Neural cell (in vitro differentiated cells): ENCODE data around the gene POLDIP3. TPM values are rescaled to one million over a fixed set of nuclear protein-coding genes. Genes with fewer than 3 reads are reported as not detected.

Experiments
- H2AFZ ChIP-seq: fragments of 200-600, 300-800 bp; sonication (generic), shearing (Covaris generic); 2 replicates; pipeline ENCODE4 v1.6.0; 2014; ENCODE audit warnings: low read depth, mild to moderate bottlenecking, antibody characterized with exemption, low read length, moderate library complexity
- H3F3A ChIP-seq: fragments of 200-600 bp; shearing (Covaris generic); 2 replicates; pipeline ENCODE4 v1.6.1; 2016; ENCODE audit warnings: mild to moderate bottlenecking, moderate library complexity, mixed read lengths, antibody characterized with exemption, low read length; ENCODE audit not compliant: insufficient read depth, poor library complexity, severe bottlenecking
- H3K27ac ChIP-seq: fragments of 200-600, 300-800 bp; sonication (generic), shearing (Covaris generic); 2 replicates; pipeline ENCODE4 v1.5.1; 2014; ENCODE audit warnings: mild to moderate bottlenecking, low read length, moderate library complexity
- H3K27me3 ChIP-seq: fragments of 300-800, 200-600 bp; sonication (generic), shearing (Covaris generic); 2 replicates; pipeline ENCODE4 v1.6.0; 2014; ENCODE audit warnings: mild to moderate bottlenecking, low read depth, low read length, moderate library complexity; ENCODE audit not compliant: insufficient read depth
- H3K36me3 ChIP-seq: fragments of 300-800, 200-600 bp; sonication (generic), shearing (Covaris generic); 2 replicates; pipeline ENCODE4 v1.5.1; 2014; ENCODE audit warnings: mild to moderate bottlenecking, antibody characterized with exemption, low read length, moderate library complexity; ENCODE audit not compliant: insufficient read depth
- H3K4me2 ChIP-seq: fragments of 300-800, 200-600 bp; sonication (generic), shearing (Covaris generic); 2 replicates; pipeline ENCODE4 v1.6.0; 2014; ENCODE audit warnings: mild to moderate bottlenecking, low read length
- H3K4me3 ChIP-seq: fragments of 300-800, 200-600 bp; sonication (generic), shearing (Covaris generic); 2 replicates; pipeline ENCODE4 v1.5.1; 2014; ENCODE audit warnings: mild to moderate bottlenecking, low read length, moderate library complexity
- H3K79me2 ChIP-seq: fragments of 200-600 bp; shearing (Covaris generic); replicated peaks from 2 replicates; pipeline ENCODE4 v1.6.0; 2014; ENCODE audit warnings: mild to moderate bottlenecking, low read length, moderate library complexity; ENCODE audit not compliant: insufficient read depth
- H3K9ac ChIP-seq: fragments of 300-800, 200-600 bp; sonication (generic), shearing (Covaris generic); 2 replicates; pipeline ENCODE4 v1.6.1; 2016; ENCODE audit warnings: mild to moderate bottlenecking, low read length, mixed read lengths
- H3K9me2 ChIP-seq: fragments of 200-600 bp; shearing (Covaris generic); 2 replicates; pipeline ENCODE4 v1.6.1; 2016; ENCODE audit warnings: mild to moderate bottlenecking, low read length, mixed read lengths; ENCODE audit not compliant: insufficient read depth
- H3K9me3 ChIP-seq: fragments of 200-600, 300-800 bp; sonication (generic), shearing (Covaris generic); 2 replicates; pipeline ENCODE4 v1.6.1; 2016; ENCODE audit warnings: mild to moderate bottlenecking, mixed run types, low read length, moderate library complexity, mixed read lengths
- H4K20me1 ChIP-seq: fragments of 200-600 bp; shearing (Covaris generic); 2 replicates; pipeline ENCODE4 v1.6.1; 2016; ENCODE audit warnings: mild to moderate bottlenecking, mixed run types; ENCODE audit not compliant: insufficient read depth
- EP300 ChIP-seq: fragments of 450-650 bp; conservative IDR thresholded peaks from 2 replicates; pipeline ENCODE4 v1.6.1; 2014; ENCODE audit warnings: antibody characterized with exemption, mild to moderate bottlenecking, moderate library complexity; ENCODE audit not compliant: poor library complexity, severe bottlenecking
- EZH2 ChIP-seq: fragments of 200-600, 300-800 bp; shearing (Covaris generic), sonication (generic); IDR thresholded peaks from 2 replicates; pipeline ENCODE4 v1.6.1; 2014; ENCODE audit warnings: antibody characterized with exemption, low read length, borderline replicate concordance, mild to moderate bottlenecking; ENCODE audit not compliant: insufficient read depth, poor library complexity, severe bottlenecking
- MXI1 ChIP-seq: fragments of 450-650 bp; conservative IDR thresholded peaks from 2 replicates; pipeline ENCODE4 v1.6.1; 2014; ENCODE audit warnings: antibody characterized with exemption, mild to moderate bottlenecking; ENCODE audit not compliant: poor library complexity, severe bottlenecking
- POLR2AphosphoS5 ChIP-seq: IDR thresholded peaks from 2 replicates; pipeline ENCODE4 v1.6.1; 2012
- RAD21 ChIP-seq: fragments of 450-650 bp; conservative IDR thresholded peaks from 2 replicates; pipeline ENCODE4 v1.6.1; 2014; ENCODE audit warnings: antibody characterized with exemption, mild to moderate bottlenecking, moderate library complexity
- REST ChIP-seq: IDR thresholded peaks from 2 replicates; pipeline ENCODE4 v1.6.1; 2012; ENCODE audit warnings: borderline replicate concordance
- SMC3 ChIP-seq: fragments of 450-650 bp; conservative IDR thresholded peaks from 2 replicates; pipeline ENCODE4 v1.6.1; 2014; ENCODE audit warnings: antibody characterized with exemption, mild to moderate bottlenecking, moderate library complexity; ENCODE audit not compliant: poor library complexity
- TAF1 ChIP-seq: IDR thresholded peaks from 2 replicates; pipeline ENCODE4 v1.6.1; 2012; ENCODE audit warnings: low read depth
- polyA plus RNA-seq: library from polyadenylated mRNA; depleted of rRNA; stranded (reverse); fragments of >200 nt; gene quantifications from 2 replicates; pipeline ENCODE4 v1.2.3, GENCODE V29; 2014
- TF ChIP-seq, protein P1 (sequence below): fragments of 450-650 bp; IDR thresholded peaks from 2 replicates; pipeline ENCODE4 v1.5.1; 2014; ENCODE audit warnings: antibody characterized with exemption, mild to moderate bottlenecking, moderate library complexity; ENCODE audit not compliant: poor library complexity, severe bottlenecking

Gene POLDIP3
- polyA plus RNA-seq, 1 donor from 2014 or later: 56.9 TPM

- Histone ChIP-seq H3K4me2 (no peak overlapping the region), H3K9me2 (no peaks in the 10 kb centered on the region), H3K9ac (no peak overlapping the region), H3K4me3 (no peak overlapping the region), H3K9me3 (no peaks in the 10 kb centered on the region), H3K79me2 (no peaks in the 10 kb centered on the region), H3K36me3 (no peaks in the 10 kb centered on the region), H3K27me3 (no peaks in the 10 kb centered on the region), H2AFZ (no peak overlapping the region), H4K20me1 (no peaks in the 10 kb centered on the region), H3F3A (no peaks in the 10 kb centered on the region), H3K27ac (no peak overlapping the region)
- TF ChIP-seq MXI1: no peak
- TF ChIP-seq, protein P1, sequence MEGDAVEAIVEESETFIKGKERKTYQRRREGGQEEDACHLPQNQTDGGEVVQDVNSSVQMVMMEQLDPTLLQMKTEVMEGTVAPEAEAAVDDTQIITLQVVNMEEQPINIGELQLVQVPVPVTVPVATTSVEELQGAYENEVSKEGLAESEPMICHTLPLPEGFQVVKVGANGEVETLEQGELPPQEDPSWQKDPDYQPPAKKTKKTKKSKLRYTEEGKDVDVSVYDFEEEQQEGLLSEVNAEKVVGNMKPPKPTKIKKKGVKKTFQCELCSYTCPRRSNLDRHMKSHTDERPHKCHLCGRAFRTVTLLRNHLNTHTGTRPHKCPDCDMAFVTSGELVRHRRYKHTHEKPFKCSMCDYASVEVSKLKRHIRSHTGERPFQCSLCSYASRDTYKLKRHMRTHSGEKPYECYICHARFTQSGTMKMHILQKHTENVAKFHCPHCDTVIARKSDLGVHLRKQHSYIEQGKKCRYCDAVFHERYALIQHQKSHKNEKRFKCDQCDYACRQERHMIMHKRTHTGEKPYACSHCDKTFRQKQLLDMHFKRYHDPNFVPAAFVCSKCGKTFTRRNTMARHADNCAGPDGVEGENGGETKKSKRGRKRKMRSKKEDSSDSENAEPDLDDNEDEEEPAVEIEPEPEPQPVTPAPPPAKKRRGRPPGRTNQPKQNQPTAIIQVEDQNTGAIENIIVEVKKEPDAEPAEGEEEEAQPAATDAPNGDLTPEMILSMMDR: no peak
- no peak for TF ChIP-seq EZH2
- TF ChIP-seq SMC3: no peak
- no peak for TF ChIP-seq EP300
- TF ChIP-seq REST: no peak
- TF ChIP-seq TAF1: no peak
- no peak for TF ChIP-seq RAD21
- TF ChIP-seq POLR2AphosphoS5: no peak
Measured at GRCh38 chr22:42585096-42585495, 29.6 kb downstream of the POLDIP3 start.

DNA sequence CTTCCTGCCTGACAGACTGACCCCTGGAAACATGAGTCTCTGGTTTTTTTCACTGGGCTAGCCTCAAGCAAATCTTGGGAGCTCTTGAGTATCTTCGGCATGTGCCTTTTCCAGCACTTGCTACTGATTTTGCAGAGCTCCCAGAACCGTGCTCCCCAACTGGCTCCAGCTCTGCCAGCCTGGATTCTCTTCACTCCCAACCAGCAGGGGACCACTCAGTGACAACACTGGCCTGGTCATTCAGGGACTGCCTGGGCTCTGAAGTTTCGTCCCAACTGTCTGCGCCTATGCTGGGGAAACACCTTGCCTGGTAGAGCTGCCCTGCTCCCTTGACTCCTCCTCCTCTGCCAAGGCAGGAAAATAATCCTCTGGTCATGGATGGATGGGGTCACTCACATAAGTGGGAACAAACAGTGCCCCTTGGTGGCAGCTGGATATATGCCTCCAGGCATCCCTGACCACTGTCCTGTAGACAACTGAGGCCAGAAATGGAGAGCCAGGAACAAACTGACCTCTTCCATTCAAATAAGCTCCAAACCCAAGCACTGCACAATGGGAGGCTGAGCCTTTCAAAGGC is 30.2 kb downstream of the POLDIP3 start:
- Histone ChIP-seq H2AFZ (no peak overlapping the region), H3K4me3 (no peak overlapping the region), H3K4me2 (no peak overlapping the region), H3K9me2 (no peaks in the 10 kb centered on the region), H3K9ac (no peak overlapping the region), H3K9me3 (no peaks in the 10 kb centered on the region), H3F3A (no peaks in the 10 kb centered on the region), H3K36me3 (no peaks in the 10 kb centered on the region), H3K27ac (no peak overlapping the region), H3K27me3 (no peaks in the 10 kb centered on the region), H4K20me1 (no peaks in the 10 kb centered on the region), H3K79me2 (no peaks in the 10 kb centered on the region)
- TF ChIP-seq REST: no peak
- TF ChIP-seq POLR2AphosphoS5: no peak
- no peak for TF ChIP-seq EP300
- TF ChIP-seq RAD21: no peak
- TF ChIP-seq TAF1: no peak
- no peak for TF ChIP-seq MXI1
- no peak for TF ChIP-seq EZH2
- TF ChIP-seq, protein P1: no peak
- no peak for TF ChIP-seq SMC3
